ENCODE data around the gene IL1B. TPM values are rescaled to one million over a fixed set of nuclear protein-coding genes. Genes with fewer than 3 reads are reported as not detected.

The IL1B gene
- total and polyA plus RNA-seq, 2 donors (not counting 3 experiments of a cell fraction or from before 2014, with no cell fraction given), result 0.25 TPM; not detected in 1

GRCh38 chr2:112829961-112830681 lies 6.5 kb downstream of the IL1B start:
- Histone ChIP-seq H3K79me2 (ENCODE audit: control insufficient read depth, insufficient read depth, low read length) (no peaks in the 10 kb centered on the region), H3K4me3 (replicated peaks in 1 of 3; ENCODE audit: insufficient read depth in 1 of 3, low read depth in 1 of 3, low read length in 3 of 3) (no peak overlapping the region), H3K9ac (replicated peaks; ENCODE audit: extremely low read depth, insufficient read depth, low read length) (no peak overlapping the region), H2AFZ (ENCODE audit: low read depth, low read length) (no peak overlapping the region), H3K27me3 (ENCODE audit: control insufficient read depth in 2 of 2, insufficient read depth in 2 of 2, low read length in 2 of 2) (no peaks in the 10 kb centered on the region), H4K20me1 (replicated peaks; ENCODE audit: control insufficient read depth, extremely low read depth, insufficient read depth, low read length) (no peaks in the 10 kb centered on the region), H3K4me2 (ENCODE audit: insufficient read depth, low read length) (no peak overlapping the region), H3K9me3 (replicated peaks; ENCODE audit: control insufficient read depth, insufficient read depth, low read length) (no peaks in the 10 kb centered on the region), H3K27ac (ENCODE audit: insufficient read depth, low read depth, low read length) (no peak overlapping the region), H3K9me1 (replicated peaks; ENCODE audit: control insufficient read depth, extremely low read depth, insufficient read depth, low read length) (no peaks in the 10 kb centered on the region), H3K4me1 (ENCODE audit: control insufficient read depth, extremely low read depth, insufficient read depth, low read length) (peaks cover 19% of the 10 kb centered on the region), H3K36me3 (ENCODE audit: control insufficient read depth in 2 of 2, extremely low read depth in 1 of 2, insufficient read depth in 2 of 2, low read length in 2 of 2) (no peaks in the 10 kb centered on the region)
- no peak for DNase-seq (ENCODE audit: low read depth, low spot score)
- ChIA-PET POLR2A (no interaction called here), CTCF (interaction anchor here (1.0 to 2.1 kb wide), 3 partner anchors 17 to 112 kb away, joined by 3 to 5 read pairs (median 3); no protein-coding TSS in a partner anchor)
- TF ChIP-seq CTCF (IDR thresholded peaks at IDR 0.05; ENCODE audit: extremely low read depth in 1 of 2, insufficient read depth in 1 of 2, low read depth in 1 of 2, low read length in 2 of 2) (no peak), JUN (IDR thresholded peaks at IDR 0.05; ENCODE audit: borderline replicate concordance, insufficient read depth, insufficient read length, low read depth) (no peak), MAX (IDR thresholded peaks at IDR 0.05; ENCODE audit: insufficient read depth, insufficient read length) (no peak), EZH2 (IDR thresholded peaks at IDR 0.05; ENCODE audit: borderline replicate concordance, low read depth, low read length, severe bottlenecking) (no peak), POLR2A (IDR thresholded peaks at IDR 0.05; ENCODE audit: low read depth, low read length) (no peak), GATA2 (IDR thresholded peaks at IDR 0.05; ENCODE audit: insufficient read depth, insufficient read length, low read depth, low read length) (no peak), MYC (IDR thresholded peaks at IDR 0.05; ENCODE audit: low read depth, low read length) (no peak), POLR2AphosphoS5 (IDR thresholded peaks at IDR 0.05; ENCODE audit: insufficient read depth, low read depth, low read length) (no peak), FOS (IDR thresholded peaks at IDR 0.05; ENCODE audit: borderline replicate concordance, insufficient read depth, low read length) (no peak)
- no peak for FAIRE-seq
- dilution Hi-C loops (cut with MboI; ENCODE audit: extremely low pct_ligation_motif_present, low sequenced_read_pairs) (no loop called here), intact Hi-C loops (cut with micrococcal nuclease) (loop anchor here (5.0 kb wide), 2 partner anchors 37 to 68 kb away; partner anchors contain the start of gene CKAP2L)
- no TSS peak for BruUV-seq (replicated peaks)
